ENCODE results near the gene TOP1.

DNA sequence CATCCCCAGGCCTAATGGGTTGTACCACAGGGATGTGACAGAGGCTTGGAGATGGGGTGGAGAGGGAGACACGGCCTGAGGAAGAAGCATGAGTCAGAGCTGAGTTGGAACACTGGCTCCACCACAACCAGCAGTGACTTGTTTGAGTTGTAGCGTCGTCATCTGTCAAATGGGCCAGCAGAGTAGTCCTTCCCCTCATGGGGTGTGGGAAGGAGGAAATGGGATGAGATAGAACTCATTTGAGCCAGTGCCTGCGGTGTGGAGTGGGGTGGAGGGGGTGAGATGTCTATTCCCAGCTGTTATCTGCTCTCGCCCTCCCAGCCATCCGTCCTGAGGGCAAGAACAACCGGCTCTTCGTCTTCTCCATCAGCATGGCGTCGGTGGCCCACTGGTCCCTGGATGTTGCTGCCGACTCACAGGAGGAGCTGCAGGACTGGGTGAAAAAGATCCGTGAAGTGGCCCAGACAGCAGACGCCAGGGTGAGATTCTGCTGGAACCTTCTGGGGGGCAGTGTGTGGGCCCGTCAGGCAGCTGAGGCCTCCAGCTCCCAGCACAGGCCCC lies 141.2 kb downstream of the TOP1 start:
- no peak for TF ChIP-seq EZH2 (IDR thresholded peaks at IDR 0.05; ENCODE audit: borderline replicate concordance, low read depth, low read length, severe bottlenecking)
- TF ChIP-seq, protein P1, sequence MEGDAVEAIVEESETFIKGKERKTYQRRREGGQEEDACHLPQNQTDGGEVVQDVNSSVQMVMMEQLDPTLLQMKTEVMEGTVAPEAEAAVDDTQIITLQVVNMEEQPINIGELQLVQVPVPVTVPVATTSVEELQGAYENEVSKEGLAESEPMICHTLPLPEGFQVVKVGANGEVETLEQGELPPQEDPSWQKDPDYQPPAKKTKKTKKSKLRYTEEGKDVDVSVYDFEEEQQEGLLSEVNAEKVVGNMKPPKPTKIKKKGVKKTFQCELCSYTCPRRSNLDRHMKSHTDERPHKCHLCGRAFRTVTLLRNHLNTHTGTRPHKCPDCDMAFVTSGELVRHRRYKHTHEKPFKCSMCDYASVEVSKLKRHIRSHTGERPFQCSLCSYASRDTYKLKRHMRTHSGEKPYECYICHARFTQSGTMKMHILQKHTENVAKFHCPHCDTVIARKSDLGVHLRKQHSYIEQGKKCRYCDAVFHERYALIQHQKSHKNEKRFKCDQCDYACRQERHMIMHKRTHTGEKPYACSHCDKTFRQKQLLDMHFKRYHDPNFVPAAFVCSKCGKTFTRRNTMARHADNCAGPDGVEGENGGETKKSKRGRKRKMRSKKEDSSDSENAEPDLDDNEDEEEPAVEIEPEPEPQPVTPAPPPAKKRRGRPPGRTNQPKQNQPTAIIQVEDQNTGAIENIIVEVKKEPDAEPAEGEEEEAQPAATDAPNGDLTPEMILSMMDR (IDR thresholded peaks at IDR 0.05; ENCODE audit: borderline replicate concordance, extremely low read depth, low read length, poor library complexity, severe bottlenecking) = no peak
